GM19438 (cell line): ENCODE measurements around the gene OAS3.
A peak's percentile ranks its signal among the peaks of the same experiment; 100 is the strongest.
"Not testable (repeated sequence)": the region's sequence is repeated elsewhere in the genome, so short reads cannot be mapped to it uniquely, and the experiment has no call there.

Experiments used
- ATAC-seq: cut with Tn5 transposase; IDR thresholded peaks from one replicate; pipeline ENCODE4 v1.9.1; 2021; ENCODE audit warnings: low read depth; ENCODE audit not compliant: unreplicated experiment

Gene OAS3

GRCh38 chr12:112919121-112919520 lies 19.2 kb upstream of the OAS3 start:
- no peak for ATAC-seq

GRCh38 chr12:112924986-112925385 lies 13.3 kb upstream of the OAS3 start:
- peak; percentile 79 for ATAC-seq

- not testable (repeated sequence) for ATAC-seq
Measured at GRCh38 chr12:112926416-112927033, 11.7 kb upstream of the OAS3 start.

GRCh38 chr12:112927475-112927874 lies 10.8 kb upstream of the OAS3 start:
- no peak for ATAC-seq

- ATAC-seq = no peak
Measured at GRCh38 chr12:112927925-112928324, 10.3 kb upstream of the OAS3 start.

- no peak for ATAC-seq
Measured at GRCh38 chr12:112928978-112929377, 9.3 kb upstream of the OAS3 start.

- ATAC-seq = no peak
Measured at GRCh38 chr12:112929715-112930114, 8.6 kb upstream of the OAS3 start.

GRCh38 chr12:112930350-112930749 lies 7.9 kb upstream of the OAS3 start:
- ATAC-seq = no peak

GRCh38 chr12:112932485-112933128 lies 5.7 kb upstream of the OAS3 start:
- no peak for ATAC-seq

- no peak for ATAC-seq
Measured at GRCh38 chr12:112933129-112933505, 5.2 kb upstream of the OAS3 start.

- no peak for ATAC-seq
Measured at GRCh38 chr12:112936264-112936663, 2.0 kb upstream of the OAS3 start.

- ATAC-seq = no peak
Measured at GRCh38 chr12:112936927-112937326, 1.3 kb upstream of the OAS3 start.

- ATAC-seq = no peak
Measured at GRCh38 chr12:112938751-112939150, 477 bp downstream of the OAS3 start.

GRCh38 chr12:112939761-112940381 lies 1.6 kb downstream of the OAS3 start:
- peak; percentile 63 for ATAC-seq

- ATAC-seq = no peak
Measured at GRCh38 chr12:112941528-112942335, 3.5 kb downstream of the OAS3 start.

- no peak for ATAC-seq
Measured at GRCh38 chr12:112942572-112942971, 4.3 kb downstream of the OAS3 start.

- ATAC-seq = no peak
Measured at GRCh38 chr12:112944024-112944690, 5.9 kb downstream of the OAS3 start.

GRCh38 chr12:112945515-112945914 lies 7.2 kb downstream of the OAS3 start:
- ATAC-seq = no peak

GRCh38 chr12:112946236-112947000 lies 8.1 kb downstream of the OAS3 start:
- ATAC-seq = no peak

- no peak for ATAC-seq
Measured at GRCh38 chr12:112947314-112947713, 9.0 kb downstream of the OAS3 start.
